CD4-positive, alpha-beta T cell treated with Interleukin-6 at 100 ng/mL for 8 hours (primary cell): Measurements from ENCODE around the gene RELN.
"Not testable (repeated sequence)": the region's sequence is repeated elsewhere in the genome, so short reads cannot be mapped to it uniquely, and the experiment has no call there.

Source experiments
- DNase-seq: peaks from one replicate; pipeline ENCODE4 v3.0.0-alpha.2; 2020; ENCODE audit warnings: mixed read lengths, low spot score

The RELN gene

GRCh38 chr7:103784646-103785286 is 204.7 kb downstream of the RELN start:
- no peak for DNase-seq

DNA sequence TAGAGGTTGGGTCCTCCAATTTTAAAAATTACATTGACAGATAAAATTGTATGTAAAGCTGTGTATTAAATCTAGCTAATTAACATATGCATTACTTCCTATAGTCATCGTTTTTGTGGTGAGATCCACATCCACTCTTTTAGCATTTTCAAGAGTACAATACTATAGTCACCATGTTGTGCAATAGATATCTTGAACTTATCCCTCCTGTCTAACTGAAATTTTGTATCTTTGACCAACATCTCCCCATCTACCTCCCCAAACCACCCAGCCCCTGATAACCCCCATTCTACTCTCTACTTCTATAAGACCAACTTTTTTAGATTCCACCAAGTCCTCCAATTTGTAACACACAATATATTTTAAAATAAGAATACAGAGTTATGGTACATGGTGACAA is 208.0 kb downstream of the RELN start:
- no peak for DNase-seq

GRCh38 chr7:103780561-103780960 is 208.9 kb downstream of the RELN start:
- not testable (repeated sequence) for DNase-seq

- DNase-seq, result no peak
These were observed 212.0 kb downstream of the RELN start for GRCh38 chr7:103777440-103777839.

DNA sequence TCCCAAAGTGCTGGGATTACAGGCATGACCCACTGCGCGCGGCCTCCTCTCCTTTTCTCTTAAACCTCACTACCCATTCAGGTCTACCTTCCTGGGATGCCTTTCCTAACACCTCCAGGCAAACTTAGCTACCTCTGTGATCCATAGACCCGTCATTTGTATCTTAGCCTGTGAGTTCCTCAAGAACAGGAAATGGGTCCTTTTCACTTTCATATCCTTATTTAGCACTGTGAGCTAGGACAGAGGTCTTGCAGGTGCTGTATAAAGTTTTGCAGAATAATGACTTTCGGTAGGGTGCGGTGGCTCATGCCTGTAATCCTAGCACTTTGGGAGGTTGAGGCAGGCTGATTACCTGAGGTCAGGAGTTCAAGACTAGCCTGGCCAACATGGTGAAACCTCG is 215.7 kb downstream of the RELN start:
- no peak for DNase-seq

DNA sequence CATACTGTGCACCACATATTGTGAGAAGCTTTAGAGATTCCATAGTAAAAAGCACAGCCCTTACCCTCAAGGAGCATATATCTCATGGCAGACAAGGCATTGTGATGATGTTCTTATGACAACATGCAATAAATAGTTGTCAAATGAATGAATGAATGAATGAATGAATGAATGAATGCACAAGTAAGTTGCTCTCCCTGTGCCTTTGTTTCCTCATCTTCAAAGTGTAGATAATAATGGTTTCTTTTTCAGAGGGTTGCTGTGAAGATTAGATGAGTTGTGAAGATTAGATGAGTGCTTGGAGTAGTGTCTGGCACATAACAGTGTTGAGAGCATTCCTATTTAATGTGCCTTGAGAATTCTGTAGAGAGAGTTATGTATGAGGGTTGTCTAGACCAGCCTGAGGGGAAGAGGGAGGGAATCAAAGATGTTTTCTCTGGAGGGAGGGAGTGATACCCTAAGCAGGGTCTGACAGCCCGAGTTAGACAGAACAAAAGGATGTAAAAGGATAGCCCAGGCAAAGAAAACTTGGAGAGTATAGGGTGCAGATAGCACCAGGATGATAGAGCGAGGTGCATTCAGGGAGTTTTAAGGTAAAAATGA is 217.2 kb downstream of the RELN start:
- DNase-seq, result no peak

DNA sequence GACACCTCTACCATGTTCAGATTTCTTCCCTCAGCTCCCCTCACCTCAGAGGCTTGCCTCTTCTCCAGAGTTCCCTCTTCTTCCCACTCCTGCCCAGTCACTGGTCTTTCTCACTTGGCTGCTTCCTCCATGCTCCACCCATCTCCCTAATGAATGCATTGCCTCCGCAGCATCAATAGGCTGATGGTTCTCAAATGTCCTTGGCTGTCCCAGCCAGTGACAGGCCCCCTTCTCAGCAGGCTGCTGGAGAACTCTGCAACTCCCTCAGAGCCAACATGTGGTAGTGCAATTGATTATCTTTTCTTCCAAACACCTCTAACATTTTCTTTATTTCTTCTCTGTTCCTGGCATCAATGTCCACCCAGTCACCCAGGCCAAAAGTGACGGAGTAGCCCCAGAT is 218.2 kb downstream of the RELN start:
- DNase-seq, result no peak

DNA sequence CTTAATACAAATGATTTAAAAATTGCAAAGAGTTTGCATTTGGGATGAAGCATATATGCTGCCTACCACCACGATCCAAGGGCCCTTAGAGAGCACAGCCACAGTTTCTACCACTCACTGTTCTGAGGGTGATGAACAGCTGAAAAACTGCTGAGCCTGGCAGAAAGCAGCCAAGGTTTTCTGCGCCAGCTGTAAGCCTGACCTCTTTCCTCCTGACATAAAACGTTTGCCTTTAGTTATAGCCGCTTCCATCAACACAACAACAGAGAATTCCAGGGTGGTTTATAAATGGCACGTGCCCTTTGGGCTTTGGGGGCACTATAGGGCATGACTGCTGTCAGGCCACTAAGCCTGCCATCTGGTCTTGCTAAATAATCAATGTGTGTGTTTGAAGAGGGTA is 222.8 kb downstream of the RELN start:
- DNase-seq, result no peak

- no peak for DNase-seq
These were observed 223.6 kb downstream of the RELN start for GRCh38 chr7:103765901-103766300.

DNA sequence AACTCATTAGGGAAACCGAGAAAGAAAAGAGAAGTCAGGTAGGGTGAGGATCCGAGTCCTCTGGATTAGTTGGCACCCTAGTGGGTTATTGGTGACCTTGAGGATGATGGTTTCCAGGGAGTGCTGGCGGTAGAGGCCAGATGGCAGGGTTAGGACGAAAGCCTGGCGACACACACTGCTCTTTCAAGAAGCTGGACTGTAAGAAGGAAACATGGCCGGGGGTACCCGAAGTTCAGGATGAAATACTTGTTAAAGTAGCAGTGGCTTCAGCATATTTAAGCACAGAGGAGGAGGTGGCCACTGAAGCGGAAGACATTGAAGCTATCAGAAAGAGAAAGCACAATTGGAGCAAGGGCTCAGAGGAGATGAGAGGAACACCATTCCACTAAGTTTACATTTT is 224.6 kb downstream of the RELN start:
- no peak for DNase-seq

DNA sequence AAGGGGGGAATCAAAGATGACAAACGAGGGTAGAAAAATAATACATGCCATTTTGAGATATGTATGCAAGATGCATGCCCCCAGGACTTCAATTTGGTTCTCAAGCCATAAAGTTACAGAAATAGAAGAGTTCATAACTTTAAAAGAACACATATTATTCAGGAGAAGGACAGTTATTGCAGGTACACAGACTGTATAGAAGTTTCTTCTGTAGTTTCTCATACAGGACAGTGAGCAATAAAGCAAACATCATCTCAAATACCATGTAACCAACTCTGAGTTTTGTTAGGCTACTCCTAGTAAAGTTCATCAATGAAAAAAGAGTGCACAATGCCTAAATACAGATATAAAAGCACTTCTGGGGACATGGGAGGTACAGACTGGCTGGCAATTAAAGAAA is 226.6 kb downstream of the RELN start:
- no peak for DNase-seq

DNA sequence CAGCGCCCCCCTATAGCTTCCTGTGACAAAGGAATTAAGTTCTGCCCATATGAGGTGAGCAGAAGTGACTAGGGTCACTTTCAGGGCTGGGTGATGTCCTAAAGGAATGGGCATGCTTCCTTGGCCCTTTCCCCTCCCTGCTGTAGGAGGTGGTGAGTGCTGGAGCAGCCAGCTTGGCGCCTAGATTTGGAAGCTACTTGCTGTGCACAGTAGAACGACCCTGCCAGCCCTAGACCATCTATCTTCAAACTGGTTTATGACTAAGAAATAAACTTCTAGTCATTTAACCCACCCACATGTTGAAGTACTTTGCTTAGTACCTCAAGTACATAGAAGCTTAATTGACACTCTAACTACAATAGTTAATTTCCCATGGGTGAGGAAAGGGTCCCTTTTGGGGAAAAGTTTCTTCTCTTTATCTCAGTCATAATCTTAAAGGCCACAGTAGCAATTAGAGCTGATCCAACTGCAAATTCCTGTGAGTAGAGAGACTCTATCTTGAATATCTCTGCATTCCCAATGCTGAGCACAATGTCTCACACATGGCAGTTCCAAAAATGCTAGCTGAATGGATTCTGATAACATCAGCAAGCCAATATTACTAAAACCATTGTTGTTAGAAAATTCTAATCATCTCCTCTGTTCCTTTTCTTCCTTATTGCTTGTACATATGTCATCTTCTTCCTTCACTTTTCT is 227.2 kb downstream of the RELN start:
- no peak for DNase-seq

- no peak for DNase-seq
These were observed 236.5 kb downstream of the RELN start for GRCh38 chr7:103752995-103753394.

GRCh38 chr7:103751311-103751880 is 238.1 kb downstream of the RELN start:
- no peak for DNase-seq

DNA sequence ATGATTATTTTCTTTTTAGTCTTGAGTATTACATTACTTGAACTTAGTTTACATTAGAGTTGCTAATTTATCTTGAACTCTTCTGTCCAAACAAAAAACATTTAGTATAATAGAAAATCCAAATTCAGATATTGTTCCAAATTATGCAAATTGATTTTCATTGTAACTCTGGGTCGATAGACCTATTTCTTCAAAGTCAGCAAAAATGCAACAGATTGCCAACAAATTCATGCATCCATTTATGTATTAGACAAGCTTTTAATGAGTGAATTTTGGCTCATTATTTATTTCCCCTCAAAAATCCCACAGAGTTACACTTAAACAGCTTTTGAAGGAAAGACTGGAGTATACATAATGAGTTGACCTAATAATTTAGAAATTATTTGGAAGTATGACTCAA is 240.8 kb downstream of the RELN start:
- DNase-seq, result no peak

- no peak for DNase-seq
These were observed 254.1 kb downstream of the RELN start for GRCh38 chr7:103735377-103735776.

GRCh38 chr7:103731169-103731568 is 258.3 kb downstream of the RELN start:
- no peak for DNase-seq

- DNase-seq, result no peak
These were observed 260.4 kb downstream of the RELN start for GRCh38 chr7:103729026-103729425.

GRCh38 chr7:103727982-103728610 is 261.4 kb downstream of the RELN start:
- DNase-seq, result no peak

DNA sequence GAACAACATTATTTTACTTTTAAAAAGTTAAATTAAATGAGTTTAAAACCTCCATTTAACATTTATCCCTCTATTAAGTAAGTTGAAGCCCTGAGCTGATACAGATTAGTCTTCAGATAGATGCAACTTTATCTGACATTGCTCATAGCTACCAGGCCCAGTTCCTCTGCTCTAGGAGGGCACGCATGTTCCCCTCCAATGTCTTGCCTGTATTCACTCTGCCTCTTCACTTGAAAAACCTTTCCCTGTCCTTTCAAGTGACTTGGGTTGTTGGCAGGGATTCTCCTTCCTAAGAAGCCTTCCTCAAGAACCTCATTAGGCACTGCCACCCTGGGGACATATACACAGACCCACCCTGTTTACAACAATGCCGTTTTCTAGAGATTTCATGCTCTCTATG is 270.4 kb downstream of the RELN start:
- no peak for DNase-seq

GRCh38 chr7:103718482-103719061 is 270.9 kb downstream of the RELN start:
- DNase-seq, result no peak

- DNase-seq, result no peak
These were observed 271.9 kb downstream of the RELN start for GRCh38 chr7:103717574-103717973.
